PC-3 (cell line): ENCODE data around the gene MRC1.

Experiments used
- EZH2 ChIP-seq: fragments of 300-600 bp; sonication (generic); IDR thresholded peaks from one replicate; pipeline ENCODE4 v1.6.1; 2017; ENCODE audit warnings: antibody characterized with exemption, mild to moderate bottlenecking, low read length; ENCODE audit not compliant: unreplicated experiment
- TF ChIP-seq, protein P1 (sequence below): fragments of 300-600 bp; sonication (generic); conservative IDR thresholded peaks from 2 replicates; pipeline ENCODE4 v1.5.1; 2017; ENCODE audit warnings: antibody characterized with exemption, low read depth, mild to moderate bottlenecking, low read length

DNA sequence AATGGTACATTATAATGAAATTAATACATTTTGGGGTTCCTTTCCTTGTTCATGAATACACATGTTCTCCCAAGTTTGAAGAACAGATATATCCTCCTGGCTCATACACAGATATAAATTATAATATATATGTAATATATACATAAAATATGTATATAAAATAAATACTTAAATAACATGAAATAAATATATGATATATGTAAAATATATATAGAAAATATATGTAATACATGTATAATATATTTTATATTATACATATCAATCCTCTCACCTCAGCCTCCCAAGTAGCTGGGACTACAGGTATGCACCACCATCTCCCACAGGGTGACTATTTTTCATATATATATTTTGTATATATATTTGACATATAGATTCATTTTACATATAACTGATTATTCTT, 68.0 kb downstream of the MRC1 start:
- TF ChIP-seq, protein P1, sequence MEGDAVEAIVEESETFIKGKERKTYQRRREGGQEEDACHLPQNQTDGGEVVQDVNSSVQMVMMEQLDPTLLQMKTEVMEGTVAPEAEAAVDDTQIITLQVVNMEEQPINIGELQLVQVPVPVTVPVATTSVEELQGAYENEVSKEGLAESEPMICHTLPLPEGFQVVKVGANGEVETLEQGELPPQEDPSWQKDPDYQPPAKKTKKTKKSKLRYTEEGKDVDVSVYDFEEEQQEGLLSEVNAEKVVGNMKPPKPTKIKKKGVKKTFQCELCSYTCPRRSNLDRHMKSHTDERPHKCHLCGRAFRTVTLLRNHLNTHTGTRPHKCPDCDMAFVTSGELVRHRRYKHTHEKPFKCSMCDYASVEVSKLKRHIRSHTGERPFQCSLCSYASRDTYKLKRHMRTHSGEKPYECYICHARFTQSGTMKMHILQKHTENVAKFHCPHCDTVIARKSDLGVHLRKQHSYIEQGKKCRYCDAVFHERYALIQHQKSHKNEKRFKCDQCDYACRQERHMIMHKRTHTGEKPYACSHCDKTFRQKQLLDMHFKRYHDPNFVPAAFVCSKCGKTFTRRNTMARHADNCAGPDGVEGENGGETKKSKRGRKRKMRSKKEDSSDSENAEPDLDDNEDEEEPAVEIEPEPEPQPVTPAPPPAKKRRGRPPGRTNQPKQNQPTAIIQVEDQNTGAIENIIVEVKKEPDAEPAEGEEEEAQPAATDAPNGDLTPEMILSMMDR = no peak
- no peak for TF ChIP-seq EZH2
